ENCODE results near the gene TMEM126B.

The TMEM126B gene

GRCh38 chr11:85682330-85683305 lies 54.2 kb downstream of the TMEM126B start:
- DNase-seq (ENCODE audit: low spot score), result peak; percentile 51

GRCh38 chr11:85685125-85685819 lies 56.9 kb downstream of the TMEM126B start:
- no peak for DNase-seq (ENCODE audit: low spot score)

GRCh38 chr11:85685820-85686459 lies 57.5 kb downstream of the TMEM126B start, which contains the start of gene CCDC89:
Gene CCDC89 (minus strand): TSS chr11:85686195. CDS start chr11:85686130, 65 bp downstream.
- DNase-seq (ENCODE audit: low spot score), result no peak

Data from CD4-positive, alpha-beta T cell treated with Interleukin-6 at 100 ng/mL for 8 hours (primary cell).